KBM-7 (cell line): ENCODE data around the gene MACO1.
"Not testable (repeated sequence)": the region's sequence is repeated elsewhere in the genome, so short reads cannot be mapped to it uniquely, and the experiment has no call there.

Source experiments
- DNase-seq: peaks from one replicate; pipeline ENCODE4 v3.0.0-alpha.2; 2015
- in situ Hi-C: fragments of 300-500 bp; cut with MboI; formaldehyde crosslinking; loops from 2 replicates; pipeline ENCODE4 v1.14.3; 2020; ENCODE audit warnings: low sequenced_read_pairs, low pct_unique_long_range_greater_than_20kb, mixed read lengths

MACO1 gene

GRCh38 chr1:25430073-25430966, at the start of gene MACO1:
TSS of gene MACO1 (plus strand) at chr1:25430897. CDS start at chr1:25431099, 202 bp downstream.
- peak; percentile 96 for DNase-seq
- in situ Hi-C loops = no loop called here

GRCh38 chr1:25382543-25382942, 48.2 kb upstream of the MACO1 start:
- DNase-seq, in situ Hi-C loops: not testable (repeated sequence)

- in situ Hi-C loops, DNase-seq: not testable (repeated sequence)
Measured at GRCh38 chr1:25383090-25383489, 47.6 kb upstream of the MACO1 start.

GRCh38 chr1:25383875-25384274, 46.8 kb upstream of the MACO1 start:
- DNase-seq, in situ Hi-C loops: not testable (repeated sequence)

GRCh38 chr1:25387096-25387495, 43.6 kb upstream of the MACO1 start:
- in situ Hi-C loops, DNase-seq: not testable (repeated sequence)

- not testable (repeated sequence) for DNase-seq
Measured at GRCh38 chr1:25388691-25389090, 42.0 kb upstream of the MACO1 start.

GRCh38 chr1:25389721-25390120, 41.0 kb upstream of the MACO1 start:
- in situ Hi-C loops, DNase-seq: not testable (repeated sequence)

More at GRCh38 chr1:25388691-25389090, 42.0 kb upstream of the MACO1 start:
- in situ Hi-C loops = not testable (repeated sequence)

GRCh38 chr1:25392841-25393240, 37.9 kb upstream of the MACO1 start:
- in situ Hi-C loops = no loop called here
- DNase-seq = no peak

GRCh38 chr1:25397549-25397948, 33.1 kb upstream of the MACO1 start:
- in situ Hi-C loops, DNase-seq: not testable (repeated sequence)

GRCh38 chr1:25398079-25398478, 32.6 kb upstream of the MACO1 start:
- DNase-seq, in situ Hi-C loops: not testable (repeated sequence)

- in situ Hi-C loops, DNase-seq: not testable (repeated sequence)
Measured at GRCh38 chr1:25402947-25403803, 27.5 kb upstream of the MACO1 start.

GRCh38 chr1:25405731-25406305, 24.9 kb upstream of the MACO1 start:
- in situ Hi-C loops, DNase-seq: not testable (repeated sequence)

- DNase-seq, in situ Hi-C loops: not testable (repeated sequence)
Measured at GRCh38 chr1:25409641-25410427, 20.9 kb upstream of the MACO1 start.

GRCh38 chr1:25412872-25413623, 17.6 kb upstream of the MACO1 start:
- in situ Hi-C loops, DNase-seq: not testable (repeated sequence)

GRCh38 chr1:25414157-25414556, 16.5 kb upstream of the MACO1 start:
- in situ Hi-C loops, DNase-seq: not testable (repeated sequence)

GRCh38 chr1:25414578-25414977, 16.1 kb upstream of the MACO1 start:
- DNase-seq, in situ Hi-C loops: not testable (repeated sequence)

GRCh38 chr1:25417280-25417679, 13.4 kb upstream of the MACO1 start:
- DNase-seq, in situ Hi-C loops: not testable (repeated sequence)

GRCh38 chr1:25419339-25419738, 11.4 kb upstream of the MACO1 start:
- in situ Hi-C loops, DNase-seq: not testable (repeated sequence)
